Measurements from ENCODE around the gene AP5B1.

DNA sequence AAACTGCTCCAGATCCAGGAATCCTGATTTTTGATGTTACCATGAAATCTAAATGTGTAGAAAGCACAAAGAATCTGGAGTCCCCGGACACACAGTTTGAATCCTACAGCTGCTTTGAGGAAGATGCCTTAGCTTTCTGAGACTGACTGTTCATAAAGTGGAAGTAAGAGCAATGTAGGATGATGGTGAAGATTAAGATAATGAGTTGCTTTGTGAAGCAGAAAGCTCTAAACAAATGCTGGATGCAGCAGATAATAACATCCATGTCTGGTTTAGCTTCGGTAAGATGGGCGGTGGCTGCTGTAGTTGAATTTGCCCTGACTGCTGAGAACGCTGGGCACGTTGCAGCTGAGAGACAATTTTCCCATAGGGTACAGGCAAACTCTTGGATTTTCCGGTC lies 26.2 kb upstream of the AP5B1 start:
- TF ChIP-seq, protein P1, sequence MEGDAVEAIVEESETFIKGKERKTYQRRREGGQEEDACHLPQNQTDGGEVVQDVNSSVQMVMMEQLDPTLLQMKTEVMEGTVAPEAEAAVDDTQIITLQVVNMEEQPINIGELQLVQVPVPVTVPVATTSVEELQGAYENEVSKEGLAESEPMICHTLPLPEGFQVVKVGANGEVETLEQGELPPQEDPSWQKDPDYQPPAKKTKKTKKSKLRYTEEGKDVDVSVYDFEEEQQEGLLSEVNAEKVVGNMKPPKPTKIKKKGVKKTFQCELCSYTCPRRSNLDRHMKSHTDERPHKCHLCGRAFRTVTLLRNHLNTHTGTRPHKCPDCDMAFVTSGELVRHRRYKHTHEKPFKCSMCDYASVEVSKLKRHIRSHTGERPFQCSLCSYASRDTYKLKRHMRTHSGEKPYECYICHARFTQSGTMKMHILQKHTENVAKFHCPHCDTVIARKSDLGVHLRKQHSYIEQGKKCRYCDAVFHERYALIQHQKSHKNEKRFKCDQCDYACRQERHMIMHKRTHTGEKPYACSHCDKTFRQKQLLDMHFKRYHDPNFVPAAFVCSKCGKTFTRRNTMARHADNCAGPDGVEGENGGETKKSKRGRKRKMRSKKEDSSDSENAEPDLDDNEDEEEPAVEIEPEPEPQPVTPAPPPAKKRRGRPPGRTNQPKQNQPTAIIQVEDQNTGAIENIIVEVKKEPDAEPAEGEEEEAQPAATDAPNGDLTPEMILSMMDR (conservative IDR thresholded peaks at IDR 0.05; ENCODE audit: low read depth, low read length) = no peak
- TF ChIP-seq EZH2 (IDR thresholded peaks at IDR 0.05; ENCODE audit: low read length, unreplicated experiment) = no peak
